A549 (cell line): ENCODE measurements around the gene GPSM1.

Source experiments
- NR3C1 ChIP-seq: fragments of >200 bp; sonication (Bioruptor Twin); formaldehyde crosslinking; IDR thresholded peaks from 3 replicates; pipeline ENCODE4 v1.6.1; 2017
- PHF8 ChIP-seq: fragments of 200-600 bp; sonication (generic); IDR thresholded peaks from 2 replicates; pipeline ENCODE4 v1.6.1; 2016; ENCODE audit warnings: low read depth, mild to moderate bottlenecking, antibody characterized with exemption, moderate library complexity, borderline replicate concordance

GRCh38 chr9:136330406-136330990 is 3.2 kb downstream of the GPSM1 start:
- TF ChIP-seq NR3C1 (no peak), PHF8 (no peak)
